SK-MEL-5 (cell line): Measurements from ENCODE around the gene COL4A3. TPM values are rescaled to one million over a fixed set of nuclear protein-coding genes. Genes with fewer than 3 reads are reported as not detected.
"Not testable (repeated sequence)": the region's sequence is repeated elsewhere in the genome, so short reads cannot be mapped to it uniquely, and the experiment has no call there.

Experiments used
- DNase-seq: peaks from one replicate; pipeline ENCODE4 v3.0.0-alpha.2; 2016; ENCODE audit warnings: low read depth, low spot score
- in situ Hi-C: cut with HindIII; loops from 2 replicates; pipeline ENCODE4 v1.10.0; 2016; ENCODE audit warnings: low sequenced_read_pairs, high pct_unique_total_duplicates, low pct_unique_long_range_greater_than_20kb
- total RNA-seq: library from RNA; depleted of rRNA; stranded (reverse); fragments of >200 nt; shearing (Covaris generic); gene quantifications from 2 replicates; pipeline ENCODE4 v1.2.3, GENCODE V29; 2014

COL4A3 gene
- total RNA-seq, 1 experiment from 2014 or later: not detected

DNA sequence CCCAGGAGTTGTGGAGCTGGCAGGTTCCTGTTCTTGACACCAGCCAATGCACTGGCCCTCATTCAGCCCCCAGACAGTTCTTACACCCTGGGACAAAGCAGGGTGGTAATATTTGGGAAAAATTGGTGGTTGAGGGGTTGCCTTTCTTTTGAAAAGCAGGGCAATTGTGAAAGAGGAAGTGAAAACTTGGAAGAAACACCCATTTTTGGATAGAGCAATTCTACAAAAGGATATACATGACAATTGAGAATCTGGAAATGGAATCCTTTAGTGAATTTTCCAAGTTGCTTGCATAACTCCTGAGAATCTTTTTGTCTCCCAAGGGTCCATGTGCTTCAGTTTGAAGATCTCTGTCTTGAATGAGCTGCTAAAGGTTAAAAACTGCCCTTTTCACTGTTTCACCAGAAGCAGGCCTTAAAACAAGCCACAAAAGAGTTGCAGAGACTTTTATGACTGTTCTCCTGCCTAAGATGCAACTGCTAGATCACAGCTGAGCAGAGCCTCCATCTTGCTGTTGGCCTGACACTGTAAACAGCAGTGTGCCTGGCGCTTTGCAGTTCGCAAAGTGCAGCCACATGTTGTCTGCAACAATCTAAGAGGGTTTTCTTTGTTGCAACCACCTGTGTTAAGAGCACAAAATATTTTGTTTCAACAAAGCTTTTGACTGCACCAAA, 12.2 kb upstream of the COL4A3 start:
- in situ Hi-C loops: no loop called here
- DNase-seq: no peak

DNA sequence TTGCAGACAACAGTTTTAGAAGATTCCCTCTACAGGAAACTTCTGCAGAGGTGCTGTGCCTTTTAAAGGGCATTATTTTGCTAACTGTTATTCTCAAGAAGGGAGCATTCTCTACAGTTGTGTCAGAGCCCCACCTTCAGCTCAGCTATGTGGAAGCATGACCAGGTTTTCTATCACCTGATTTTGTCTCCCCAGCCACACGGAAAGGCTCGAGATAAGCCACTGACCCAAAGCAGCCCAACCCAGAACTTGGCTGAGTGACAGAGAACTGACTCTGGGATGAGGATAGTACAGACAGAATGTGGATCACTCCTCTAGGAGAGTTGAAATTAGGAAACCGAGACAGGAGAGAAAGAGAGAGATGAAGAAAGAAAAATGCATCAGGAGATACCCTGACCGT, 11.1 kb upstream of the COL4A3 start:
- in situ Hi-C loops: no loop called here
- no peak for DNase-seq

DNA sequence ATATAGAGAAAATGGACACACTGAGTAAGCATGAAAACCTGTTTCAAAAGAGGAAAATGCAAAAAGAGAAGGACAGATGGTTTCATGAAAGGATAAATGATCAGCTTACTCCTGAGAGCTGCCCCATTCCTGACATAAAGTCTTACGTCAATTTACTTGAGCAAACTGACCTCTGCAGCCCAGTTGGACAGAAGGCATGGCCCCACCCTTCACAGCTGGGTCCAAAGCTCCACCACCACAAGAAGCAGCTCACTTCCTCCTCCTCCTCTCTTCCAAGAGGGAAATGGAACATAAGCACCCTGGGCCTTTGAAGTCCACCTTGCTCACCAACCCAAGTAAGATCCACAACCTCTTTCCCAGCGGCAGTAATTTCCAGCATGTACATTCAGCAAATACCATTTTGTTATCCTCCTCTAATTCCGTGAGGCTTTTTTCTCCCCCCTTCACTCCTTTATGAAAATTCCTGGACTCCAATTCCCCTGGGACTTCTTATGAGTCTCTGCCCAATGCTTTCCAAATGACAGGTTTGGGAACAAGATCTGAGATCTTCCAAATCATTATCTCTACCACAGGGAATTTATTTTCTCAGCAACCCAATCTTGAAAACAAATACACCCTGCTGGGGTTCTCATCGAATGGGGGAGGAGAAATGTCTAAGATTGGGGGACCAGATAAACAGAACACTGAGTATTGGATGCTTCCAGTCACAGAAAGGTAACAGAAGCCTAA, 10.5 kb upstream of the COL4A3 start:
- DNase-seq: no peak
- in situ Hi-C loops: no loop called here

DNA sequence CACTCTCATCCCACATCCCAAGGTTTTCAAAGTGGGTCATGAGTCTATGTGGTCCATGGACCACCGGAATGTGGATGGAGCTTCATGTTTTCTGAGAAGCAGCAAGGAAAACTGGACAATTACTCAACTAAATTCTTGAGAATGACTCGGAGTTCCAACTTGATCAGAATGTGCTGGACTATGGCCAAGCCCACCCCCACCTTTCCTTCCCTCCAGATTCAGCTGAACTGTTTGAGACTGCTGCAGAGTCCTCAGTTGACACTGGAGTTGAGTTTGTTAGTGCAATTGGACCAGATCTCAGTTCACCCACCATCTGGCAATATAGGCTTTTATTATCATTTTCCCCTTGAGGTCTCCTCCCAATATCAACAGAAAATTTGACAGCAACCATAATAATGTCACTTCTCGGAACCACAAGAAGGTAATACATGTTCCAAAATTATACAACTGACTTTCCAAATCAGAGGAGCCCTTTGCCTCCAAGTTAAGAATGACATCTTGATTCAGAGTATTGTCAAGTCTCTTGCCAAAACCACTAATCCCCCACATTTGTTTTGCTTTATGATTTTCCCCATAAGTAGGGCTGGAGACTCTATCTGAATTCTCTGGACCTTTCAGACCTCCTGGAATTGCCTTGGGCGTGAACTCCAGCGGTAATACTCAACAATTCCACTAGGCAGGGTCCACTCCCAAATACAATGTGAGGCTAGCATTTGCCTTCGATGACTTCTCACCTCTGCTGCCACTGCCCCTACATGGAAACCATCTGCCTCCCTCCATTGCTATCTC, 9.2 kb upstream of the COL4A3 start:
- DNase-seq: peak; percentile 6
- in situ Hi-C loops: no loop called here

DNA sequence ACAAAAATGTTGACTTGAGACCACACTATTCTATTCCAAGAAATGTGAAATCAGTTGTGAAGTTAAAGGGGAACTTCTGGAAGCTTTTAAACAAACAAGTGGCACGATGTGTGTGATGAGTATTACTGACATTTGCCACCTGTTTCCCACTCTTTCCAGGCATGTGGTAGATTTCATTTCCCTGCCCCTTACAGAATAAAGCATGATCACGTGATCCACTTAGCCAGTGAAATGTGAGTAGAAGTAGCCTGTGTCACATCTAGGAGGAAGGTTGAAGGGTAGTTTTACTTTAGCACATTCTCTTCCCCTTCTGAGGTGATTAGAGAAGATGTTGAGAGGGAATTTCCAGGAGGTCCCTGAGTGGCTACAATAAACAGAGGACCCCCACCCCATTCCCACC, 4.3 kb upstream of the COL4A3 start:
- no peak for DNase-seq
- in situ Hi-C loops: no loop called here

DNA sequence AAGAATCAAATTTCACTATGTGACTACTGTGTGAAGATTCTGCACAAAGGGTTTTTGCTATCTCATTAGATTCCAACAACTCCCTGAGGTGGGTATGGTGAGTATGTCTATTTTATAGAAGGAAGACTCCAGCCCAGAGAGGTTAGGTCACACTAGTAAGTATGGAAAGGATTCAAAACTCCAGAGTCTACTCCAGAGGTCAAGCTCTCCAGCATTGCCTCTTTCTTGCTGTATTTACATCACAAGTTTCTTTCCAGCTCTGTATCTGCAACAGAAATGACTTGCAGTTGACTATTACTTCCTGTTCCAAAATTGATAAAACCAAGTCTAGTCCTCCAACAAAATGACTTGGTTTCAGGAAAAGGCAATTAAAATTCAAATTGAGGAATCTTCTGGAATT, 2.5 kb upstream of the COL4A3 start:
- no peak for DNase-seq
- in situ Hi-C loops: no loop called here

DNA sequence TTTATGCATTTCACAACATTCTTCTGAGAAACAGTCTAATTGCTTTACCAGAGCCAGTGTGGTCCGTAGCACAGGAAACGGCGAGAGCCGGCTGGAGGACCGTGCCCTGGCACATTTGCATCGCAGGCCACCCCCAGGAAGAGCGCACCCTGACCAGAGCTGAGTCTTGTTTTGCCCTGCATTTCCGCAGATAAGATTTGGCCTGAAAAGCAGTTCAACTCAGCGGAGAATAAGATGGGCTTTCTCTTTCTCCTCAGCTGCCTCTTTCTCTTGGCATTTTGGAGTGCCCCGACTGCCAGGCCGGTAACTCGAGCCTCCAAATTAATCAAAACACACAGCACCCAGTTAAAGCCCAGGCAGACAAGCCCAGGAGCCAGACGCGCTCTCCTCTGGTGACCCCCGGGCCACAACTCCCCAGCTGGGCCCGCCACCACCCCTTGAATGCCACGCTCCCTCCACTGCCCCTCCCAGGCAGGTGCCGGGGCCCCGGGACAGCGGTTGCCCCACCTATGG, 883 bp upstream of the COL4A3 start:
- DNase-seq: no peak
- in situ Hi-C loops: no loop called here

DNA sequence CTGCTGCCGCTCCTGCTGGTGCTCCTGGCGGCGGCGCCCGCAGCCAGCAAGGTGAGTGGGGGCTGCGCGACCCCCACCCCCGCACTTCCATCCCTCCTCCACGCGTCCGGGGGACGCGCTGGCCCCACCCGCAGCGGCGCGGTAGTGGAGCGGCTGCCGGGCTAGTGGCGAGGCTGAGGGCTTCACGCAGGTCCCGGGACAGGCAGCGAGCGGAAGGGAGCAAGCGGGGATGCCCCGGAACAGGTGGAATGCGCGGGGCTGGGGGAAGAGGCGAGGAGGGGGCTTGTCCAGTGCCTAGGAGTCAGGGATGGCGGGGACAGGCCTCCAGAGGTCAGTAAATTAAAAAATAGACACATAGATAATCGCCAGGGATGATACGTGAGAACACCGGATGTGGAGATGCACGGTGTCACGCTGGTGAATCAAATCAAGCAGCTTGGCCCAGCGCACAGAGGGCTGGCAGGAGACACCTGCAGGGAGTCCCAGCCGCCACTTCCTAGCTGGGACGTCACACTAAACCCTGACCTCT, 403 bp downstream of the COL4A3 start:
- in situ Hi-C loops: no loop called here
- DNase-seq: no peak

DNA sequence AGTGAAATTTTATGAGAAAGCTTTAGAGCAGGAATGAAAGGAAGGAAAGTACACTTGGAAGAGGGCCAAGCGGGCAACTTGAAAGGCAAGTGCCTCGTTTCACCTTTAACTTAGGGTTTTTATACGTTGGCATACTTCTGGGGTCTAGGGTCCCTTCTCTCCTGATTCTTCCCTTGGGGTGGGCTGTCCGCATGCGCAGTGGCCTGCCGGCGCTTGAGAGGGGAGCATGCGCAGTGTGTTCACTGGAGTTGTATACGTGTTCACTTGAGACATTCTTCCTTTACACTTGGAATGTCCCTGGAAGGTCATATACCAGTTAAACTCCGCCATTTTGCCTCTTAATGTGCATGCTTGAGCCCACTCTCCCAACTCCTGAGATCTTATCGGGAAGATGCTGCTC, 7.4 kb downstream of the COL4A3 start:
- in situ Hi-C loops, DNase-seq: not testable (repeated sequence)

DNA sequence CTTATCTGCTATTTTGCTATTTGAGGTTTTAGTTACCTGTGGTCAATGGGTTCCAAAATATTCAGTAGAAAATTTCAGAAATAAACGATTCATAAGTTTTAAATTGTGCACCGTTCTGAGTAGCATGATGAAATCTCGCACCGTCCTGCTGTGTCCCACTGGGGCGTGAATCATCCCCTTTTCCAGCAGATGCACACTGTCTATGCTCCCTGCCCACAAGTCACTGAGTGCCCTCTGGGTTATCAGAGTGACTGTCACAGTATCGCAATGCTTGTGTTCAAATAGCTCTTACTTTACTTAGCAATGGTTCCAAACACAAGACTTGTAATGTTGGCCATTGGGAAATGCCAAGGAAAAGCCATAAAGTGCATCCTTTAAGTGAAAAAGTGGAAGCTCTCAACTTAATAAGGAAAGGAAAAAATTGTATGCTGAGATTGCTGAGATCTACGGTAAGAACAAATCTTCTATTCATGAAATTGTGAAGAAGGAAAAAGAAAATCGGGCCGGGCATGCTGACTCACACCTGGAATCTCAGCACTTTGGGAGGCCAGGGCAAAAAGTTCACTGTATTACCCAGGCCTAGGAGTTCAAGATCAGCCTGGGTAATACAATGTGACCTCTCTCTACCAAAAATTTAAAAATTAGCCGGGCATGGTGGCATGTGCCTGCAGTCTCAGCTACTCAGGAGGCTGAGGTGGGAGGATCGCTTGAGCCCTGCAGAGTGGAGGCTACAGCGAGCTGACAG, 13.3 kb downstream of the COL4A3 start:
- in situ Hi-C loops: no loop called here
- DNase-seq: no peak

DNA sequence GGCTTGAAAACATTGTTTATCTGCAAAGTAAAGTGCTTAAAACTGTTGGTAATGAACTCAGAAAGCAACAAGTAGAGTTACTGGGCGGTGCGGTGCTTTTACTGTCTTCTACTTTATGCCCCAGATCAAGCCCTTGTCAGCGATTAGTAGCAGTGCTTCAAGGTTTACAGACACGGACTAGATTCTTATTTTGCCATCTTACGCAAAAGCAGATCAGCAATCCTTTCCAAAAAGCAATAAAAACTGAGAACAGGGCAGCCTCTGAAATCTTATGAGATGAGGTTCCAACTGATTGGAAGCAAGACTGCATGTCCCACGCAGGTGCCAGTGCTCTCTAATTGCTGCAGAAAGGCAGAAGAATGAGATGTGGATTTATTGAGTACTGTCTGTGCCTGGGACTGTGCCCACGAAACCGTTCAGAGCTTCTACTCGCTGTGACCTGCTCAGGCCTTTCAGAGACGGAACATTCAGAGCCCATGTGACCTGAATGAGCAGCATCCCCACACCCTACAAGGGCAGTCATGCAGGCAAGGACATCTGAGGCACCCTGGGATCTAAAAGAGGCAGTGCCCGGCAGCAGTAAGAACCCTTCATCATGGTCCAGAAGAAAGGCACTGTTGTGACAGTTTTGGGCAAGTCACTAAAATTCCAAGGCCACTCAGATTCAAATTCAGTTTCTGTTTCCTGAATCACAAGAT, 15.7 kb downstream of the COL4A3 start:
- DNase-seq: peak; percentile 11
- in situ Hi-C loops: no loop called here

DNA sequence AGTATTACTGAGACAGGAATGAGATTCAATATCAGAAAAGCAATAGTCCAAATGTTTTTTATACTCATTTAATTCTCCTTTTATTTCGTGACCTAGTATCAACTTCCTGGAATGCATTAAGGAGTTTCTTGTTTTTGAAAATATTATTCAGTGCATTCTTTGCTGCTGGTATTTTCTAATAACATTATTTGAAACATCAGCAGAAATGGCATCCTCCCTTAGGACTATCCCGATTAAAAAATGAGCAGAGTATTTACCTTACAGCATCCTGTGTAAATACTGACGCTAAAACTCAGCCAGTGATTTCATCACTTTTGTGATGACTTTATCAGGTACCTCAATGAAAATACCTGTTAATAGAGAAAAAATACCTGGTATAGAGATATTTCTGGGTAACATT, 16.3 kb downstream of the COL4A3 start:
- in situ Hi-C loops: no loop called here
- no peak for DNase-seq

DNA sequence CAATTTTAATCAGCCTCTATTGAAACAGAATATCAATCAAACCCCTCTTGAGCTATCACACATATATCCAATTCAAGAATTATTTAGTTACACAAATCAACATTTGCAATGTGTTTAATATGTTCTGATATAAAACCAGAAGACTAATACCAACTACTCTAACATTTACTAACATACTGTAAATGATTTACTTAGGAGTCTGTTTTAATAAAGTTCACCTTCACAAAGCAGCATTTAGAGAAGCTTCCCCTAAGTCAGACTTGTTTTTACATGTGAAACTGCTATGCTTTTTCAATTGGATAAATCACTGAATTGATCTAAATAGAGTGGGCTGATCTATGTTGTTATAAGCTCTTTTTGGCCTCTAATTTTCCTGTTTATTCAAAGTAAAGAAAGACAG, 18.3 kb downstream of the COL4A3 start:
- DNase-seq: no peak
- in situ Hi-C loops: no loop called here

DNA sequence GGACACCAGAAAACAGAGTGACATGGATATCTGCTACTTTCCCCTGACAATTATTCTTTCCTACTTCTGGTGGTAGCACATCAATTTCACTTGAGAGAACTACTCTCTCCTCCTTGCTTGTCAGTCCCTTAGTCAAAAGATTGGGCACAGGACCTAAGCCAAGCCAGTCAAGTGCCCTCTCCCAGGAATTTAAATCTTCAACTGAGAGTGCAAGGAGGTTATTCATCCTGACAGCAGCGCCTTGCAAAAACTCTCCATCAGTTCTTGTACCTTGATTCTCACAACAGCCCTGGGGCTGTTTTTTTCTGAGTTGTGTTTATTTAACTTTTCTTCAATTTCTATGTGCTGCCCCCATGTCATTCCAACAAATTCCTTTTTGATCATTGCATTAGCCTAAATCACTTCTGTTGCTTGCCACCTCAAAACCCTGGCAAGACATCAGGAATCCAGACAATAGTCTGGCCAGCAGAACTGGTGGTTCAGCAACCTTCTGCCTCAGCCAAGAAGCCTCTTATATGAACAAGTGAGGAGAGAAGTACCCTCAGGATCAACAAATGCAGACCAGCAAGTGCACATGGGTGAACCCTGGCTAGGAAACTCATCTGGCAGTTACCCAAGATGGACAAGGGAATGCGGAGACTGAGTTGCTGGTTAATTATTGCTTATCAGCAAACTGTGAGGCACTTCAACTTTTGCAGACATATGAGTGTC, 19.4 kb downstream of the COL4A3 start:
- in situ Hi-C loops: no loop called here
- no peak for DNase-seq

DNA sequence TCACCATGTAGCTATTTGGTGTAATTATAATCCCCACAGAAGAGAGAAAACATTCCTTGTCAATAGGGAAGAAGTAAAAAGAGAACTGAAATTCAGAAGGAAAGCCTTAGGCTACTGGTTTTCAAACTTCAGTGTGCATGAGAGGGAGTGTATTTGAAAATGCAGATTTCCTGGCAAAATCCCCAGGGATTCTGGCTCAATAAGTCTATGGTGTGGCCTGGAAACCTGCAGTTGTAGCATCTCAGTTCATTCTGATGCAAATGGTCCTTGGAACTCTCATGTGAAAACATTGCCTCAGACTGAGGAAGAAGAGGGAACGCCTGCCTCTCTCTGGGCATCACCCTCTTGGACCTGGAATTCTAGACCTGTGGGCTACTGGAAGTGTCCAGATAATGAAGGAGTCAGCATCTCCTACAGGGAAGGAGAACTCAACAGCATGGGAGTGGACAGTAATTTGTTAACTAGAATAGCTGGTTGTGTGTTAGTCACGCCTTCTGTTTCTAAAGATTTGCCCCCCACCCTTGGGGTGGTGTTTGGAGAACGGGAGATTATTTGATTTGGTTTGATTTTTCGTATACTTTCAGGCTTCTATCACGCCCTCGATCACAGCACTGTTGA, 21.3 kb downstream of the COL4A3 start:
- in situ Hi-C loops: no loop called here
- DNase-seq: no peak

DNA sequence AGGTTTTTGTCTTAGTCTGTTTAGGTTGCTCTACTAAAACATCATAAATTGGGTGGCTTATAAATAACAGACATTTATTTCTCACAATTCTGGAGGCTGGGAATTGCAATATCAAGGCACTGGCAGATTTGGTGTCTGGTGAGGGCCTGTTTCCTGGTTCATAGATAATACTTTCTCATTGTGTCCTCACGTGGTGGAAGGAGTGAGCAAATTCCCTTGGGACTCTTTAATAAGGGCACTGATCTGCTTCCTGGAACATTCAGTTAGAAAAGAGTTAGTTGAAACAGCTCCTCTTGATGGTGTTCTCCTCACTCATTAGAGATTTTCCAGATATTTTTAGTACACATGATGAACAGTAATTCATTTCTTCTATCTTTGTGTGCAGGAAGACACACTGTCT, 22.3 kb downstream of the COL4A3 start:
- in situ Hi-C loops: no loop called here
- peak; percentile 26 for DNase-seq
